ENCODE data around the gene EPM2AIP1. TPM values are rescaled to one million over a fixed set of nuclear protein-coding genes. Genes with fewer than 3 reads are reported as not detected.
A peak's percentile ranks its signal among the peaks of the same experiment; 100 is the strongest.

The EPM2AIP1 gene
- total RNA-seq, 4 donors from 2014 or later = 9.5 to 13.7 (median 10.4) TPM

- H3K9me3 ChIP-seq = no peaks in the 10 kb centered on the region
- no peak for TF ChIP-seq POLR2A (IDR thresholded peaks at IDR 0.05; ENCODE audit: low read depth)
- TF ChIP-seq EP300 (IDR thresholded peaks at IDR 0.05) = no peak
- TF ChIP-seq, protein P1, sequence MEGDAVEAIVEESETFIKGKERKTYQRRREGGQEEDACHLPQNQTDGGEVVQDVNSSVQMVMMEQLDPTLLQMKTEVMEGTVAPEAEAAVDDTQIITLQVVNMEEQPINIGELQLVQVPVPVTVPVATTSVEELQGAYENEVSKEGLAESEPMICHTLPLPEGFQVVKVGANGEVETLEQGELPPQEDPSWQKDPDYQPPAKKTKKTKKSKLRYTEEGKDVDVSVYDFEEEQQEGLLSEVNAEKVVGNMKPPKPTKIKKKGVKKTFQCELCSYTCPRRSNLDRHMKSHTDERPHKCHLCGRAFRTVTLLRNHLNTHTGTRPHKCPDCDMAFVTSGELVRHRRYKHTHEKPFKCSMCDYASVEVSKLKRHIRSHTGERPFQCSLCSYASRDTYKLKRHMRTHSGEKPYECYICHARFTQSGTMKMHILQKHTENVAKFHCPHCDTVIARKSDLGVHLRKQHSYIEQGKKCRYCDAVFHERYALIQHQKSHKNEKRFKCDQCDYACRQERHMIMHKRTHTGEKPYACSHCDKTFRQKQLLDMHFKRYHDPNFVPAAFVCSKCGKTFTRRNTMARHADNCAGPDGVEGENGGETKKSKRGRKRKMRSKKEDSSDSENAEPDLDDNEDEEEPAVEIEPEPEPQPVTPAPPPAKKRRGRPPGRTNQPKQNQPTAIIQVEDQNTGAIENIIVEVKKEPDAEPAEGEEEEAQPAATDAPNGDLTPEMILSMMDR (IDR thresholded peaks at IDR 0.05) = no peak
- no peak for TF ChIP-seq POLR2AphosphoS5 (IDR thresholded peaks at IDR 0.05)
- WGBS = 97% methylated on average over 8 of the region's 8 CpGs
- no peak for DNase-seq (ENCODE audit: extremely low spot score)
- H3K36me3 ChIP-seq = peaks cover 62 to 98% (median 95%) of the 10 kb centered on the region in 4 donors
- H3K27ac ChIP-seq (replicated peaks in 1 of 4) = no peak overlapping the region
- no peak overlapping the region for H3K4me3 ChIP-seq
- intact Hi-C loops (cut with DNase I) = no loop called here
- H3K4me1 ChIP-seq = peaks cover 0 to 3% (median 0%) of the 10 kb centered on the region in 4 donors
- no peaks in the 10 kb centered on the region for H3K27me3 ChIP-seq
Measured at GRCh38 chr3:37016903-37017302, 24.0 kb upstream of the EPM2AIP1 start.

DNA sequence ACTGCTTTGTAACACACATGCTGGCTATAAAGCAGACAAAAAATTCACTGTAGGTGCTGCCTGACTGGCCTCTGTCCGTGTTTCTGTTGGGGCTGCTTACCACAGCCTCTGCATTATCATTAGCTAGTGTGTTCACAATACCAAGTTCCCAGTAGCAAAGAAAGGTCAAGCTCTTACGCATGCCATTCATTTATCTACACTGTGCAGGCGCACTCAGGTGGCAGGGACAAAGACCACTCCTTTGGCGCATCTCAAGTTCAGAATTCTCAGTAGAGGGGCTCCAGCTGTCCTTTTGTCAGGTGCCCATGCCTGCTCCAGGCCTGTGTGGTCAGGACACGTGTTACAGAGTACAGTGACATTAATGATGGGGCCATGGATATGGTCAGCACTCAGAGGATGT lies 22.7 kb upstream of the EPM2AIP1 start:
- H3K36me3 ChIP-seq = peaks cover 52 to 98% (median 95%) of the 10 kb centered on the region in 4 donors
- H3K4me3 ChIP-seq = no peak overlapping the region
- DNase-seq (ENCODE audit: extremely low spot score) = no peak
- TF ChIP-seq, protein P1 (IDR thresholded peaks at IDR 0.05) = no peak
- TF ChIP-seq POLR2AphosphoS5 (IDR thresholded peaks at IDR 0.05) (no peak), POLR2A (IDR thresholded peaks at IDR 0.05; ENCODE audit: low read depth) (no peak), EP300 (IDR thresholded peaks at IDR 0.05) (no peak)
- WGBS = 89% methylated on average over 5 of the region's 5 CpGs
- intact Hi-C loops (cut with DNase I) = no loop called here
- no peaks in the 10 kb centered on the region for H3K27me3 ChIP-seq
- H3K27ac ChIP-seq (replicated peaks in 1 of 4) = no peak overlapping the region
- peaks cover 0 to 3% (median 0%) of the 10 kb centered on the region in 4 donors for H3K4me1 ChIP-seq
- no peaks in the 10 kb centered on the region for H3K9me3 ChIP-seq

GRCh38 chr3:37014620-37015019 lies 21.7 kb upstream of the EPM2AIP1 start:
- DNase-seq (ENCODE audit: extremely low spot score) = no peak
- Histone ChIP-seq H3K4me3 (no peak overlapping the region), H3K36me3 (peaks cover 47 to 98% (median 92%) of the 10 kb centered on the region in 4 donors), H3K27me3 (no peaks in the 10 kb centered on the region), H3K9me3 (no peaks in the 10 kb centered on the region), H3K27ac (replicated peaks in 1 of 4) (no peak overlapping the region), H3K4me1 (peaks cover 0 to 3% (median 0%) of the 10 kb centered on the region in 4 donors)
- WGBS = 86% methylated on average over 2 of the region's 2 CpGs
- TF ChIP-seq EP300 (IDR thresholded peaks at IDR 0.05) (no peak), POLR2AphosphoS5 (IDR thresholded peaks at IDR 0.05) (no peak), POLR2A (IDR thresholded peaks at IDR 0.05; ENCODE audit: low read depth) (no peak)
- intact Hi-C loops (cut with DNase I) = no loop called here

DNA sequence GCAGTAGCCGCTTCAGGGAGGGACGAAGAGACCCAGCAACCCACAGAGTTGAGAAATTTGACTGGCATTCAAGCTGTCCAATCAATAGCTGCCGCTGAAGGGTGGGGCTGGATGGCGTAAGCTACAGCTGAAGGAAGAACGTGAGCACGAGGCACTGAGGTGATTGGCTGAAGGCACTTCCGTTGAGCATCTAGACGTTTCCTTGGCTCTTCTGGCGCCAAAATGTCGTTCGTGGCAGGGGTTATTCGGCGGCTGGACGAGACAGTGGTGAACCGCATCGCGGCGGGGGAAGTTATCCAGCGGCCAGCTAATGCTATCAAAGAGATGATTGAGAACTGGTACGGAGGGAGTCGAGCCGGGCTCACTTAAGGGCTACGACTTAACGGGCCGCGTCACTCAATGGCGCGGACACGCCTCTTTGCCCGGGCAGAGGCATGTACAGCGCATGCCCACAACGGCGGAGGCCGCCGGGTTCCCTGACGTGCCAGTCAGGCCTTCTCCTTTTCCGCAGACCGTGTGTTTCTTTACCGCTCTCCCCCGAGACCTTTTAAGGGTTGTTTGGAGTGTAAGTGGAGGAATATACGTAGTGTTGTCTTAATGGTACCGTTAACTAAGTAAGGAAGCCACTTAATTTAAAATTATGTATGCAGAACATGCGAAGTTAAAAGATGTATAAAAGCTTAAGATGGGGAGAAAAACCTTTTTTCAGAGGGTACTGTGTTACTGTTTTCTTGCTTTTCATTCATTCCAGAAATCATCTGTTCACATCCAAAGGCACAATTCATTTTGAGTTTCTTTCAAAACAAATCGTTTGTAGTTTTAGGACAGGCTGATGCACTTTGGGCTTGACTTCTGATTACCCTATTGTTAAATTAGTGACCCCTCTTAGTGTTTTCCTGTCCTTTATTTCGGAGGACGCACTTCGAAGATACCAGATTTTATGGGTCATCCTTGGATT lies 674 bp upstream of the EPM2AIP1 start, which contains the start of gene MLH1:
Gene MLH1 (plus strand): TSS at position 193 of the 958 bp plus-strand sequence. CDS start 30 bp downstream, at position 223.
- DNase-seq (ENCODE audit: extremely low spot score) = peak; percentile 100
- WGBS = 3% methylated on average over 33 of the region's 47 CpGs
- TF ChIP-seq EP300 (IDR thresholded peaks at IDR 0.05) = no peak
- peak; percentile 85 to 94 for TF ChIP-seq POLR2AphosphoS5 (IDR thresholded peaks at IDR 0.05)
- peak; percentile 28 for TF ChIP-seq POLR2A (IDR thresholded peaks at IDR 0.05; ENCODE audit: low read depth)
- TF ChIP-seq, protein P1 (IDR thresholded peaks at IDR 0.05) = no peak
- Histone ChIP-seq H3K9me3 (no peaks in the 10 kb centered on the region), H3K27ac (replicated peaks in 1 of 4) (peak within 1 kb of the TSS; percentile 96 to 99 (median 97)), H3K36me3 (peaks cover 0 to 39% (median 24%) of the 10 kb centered on the region in 4 donors), H3K4me3 (peak within 1 kb of the TSS; percentile 76 to 85 (median 78)), H3K4me1 (peaks cover 41 to 53% (median 50%) of the 10 kb centered on the region in 4 donors), H3K27me3 (no peaks in the 10 kb centered on the region)
- intact Hi-C loops (cut with DNase I) = no loop called here

All from esophagus muscularis mucosa (tissue), 4 donors.